RWPE2 (cell line): Measurements from ENCODE around the gene MAP7D1.

Experiments used
- ATAC-seq: fragments of 200-7000 bp; cut with Tn5 transposase; 3 replicates; pipeline ENCODE4 v1.9.1; 2021; ENCODE audit warnings: low read depth
- DNase-seq: peaks from one replicate; pipeline ENCODE4 v3.0.0-alpha.2; 2020; ENCODE audit warnings: low spot score
- H3K27ac ChIP-seq: fragments of 450-650 bp; 2 replicates; pipeline ENCODE4 v1.5.1; 2017; ENCODE audit warnings: mild to moderate bottlenecking; ENCODE audit not compliant: poor library complexity, severe bottlenecking
- H3K27me3 ChIP-seq: fragments of 250-450 bp; sonication (Bioruptor Pico); 2 replicates; pipeline ENCODE4 v1.5.1; 2021; ENCODE audit warnings: mild to moderate bottlenecking, moderate library complexity; ENCODE audit not compliant: insufficient read depth, poor library complexity, severe bottlenecking
- H3K36me3 ChIP-seq: fragments of 250-450 bp; sonication (Bioruptor Pico); 2 replicates; pipeline ENCODE4 v1.5.1; 2020; ENCODE audit warnings: low read depth, mild to moderate bottlenecking, moderate library complexity
- H3K4me1 ChIP-seq: fragments of 250-450 bp; sonication (Bioruptor Pico); 2 replicates; pipeline ENCODE4 v1.5.1; 2021; ENCODE audit warnings: mild to moderate bottlenecking, moderate library complexity; ENCODE audit not compliant: insufficient read depth, poor library complexity, severe bottlenecking
- H3K4me3 ChIP-seq: fragments of 250-450 bp; sonication (Bioruptor Pico); 2 replicates; pipeline ENCODE4 v1.5.1; 2021; ENCODE audit warnings: mild to moderate bottlenecking, moderate library complexity; ENCODE audit not compliant: severe bottlenecking
- H3K9me3 ChIP-seq: fragments of 250-450 bp; sonication (Bioruptor Pico); 2 replicates; pipeline ENCODE4 v1.5.1; 2021; ENCODE audit warnings: mild to moderate bottlenecking, moderate library complexity; ENCODE audit not compliant: severe bottlenecking
- CTCF ChIP-seq: fragments of 450-650 bp; IDR thresholded peaks from one replicate; pipeline ENCODE4 v1.5.1; 2017; ENCODE audit warnings: mild to moderate bottlenecking, moderate library complexity; ENCODE audit not compliant: poor library complexity, severe bottlenecking

The MAP7D1 gene

GRCh38 chr1:36109041-36109679 is 46.8 kb upstream of the MAP7D1 start:
- Histone ChIP-seq H3K4me1 (peaks cover 10% of the 10 kb centered on the region), H3K27me3 (no peaks in the 10 kb centered on the region), H3K36me3 (no peaks in the 10 kb centered on the region), H3K4me3 (no peak overlapping the region), H3K27ac (peak overlapping the region; percentile 48), H3K9me3 (no peaks in the 10 kb centered on the region)
- no peak for DNase-seq
- peak; percentile 98 for ATAC-seq
- TF ChIP-seq CTCF: no peak

DNA sequence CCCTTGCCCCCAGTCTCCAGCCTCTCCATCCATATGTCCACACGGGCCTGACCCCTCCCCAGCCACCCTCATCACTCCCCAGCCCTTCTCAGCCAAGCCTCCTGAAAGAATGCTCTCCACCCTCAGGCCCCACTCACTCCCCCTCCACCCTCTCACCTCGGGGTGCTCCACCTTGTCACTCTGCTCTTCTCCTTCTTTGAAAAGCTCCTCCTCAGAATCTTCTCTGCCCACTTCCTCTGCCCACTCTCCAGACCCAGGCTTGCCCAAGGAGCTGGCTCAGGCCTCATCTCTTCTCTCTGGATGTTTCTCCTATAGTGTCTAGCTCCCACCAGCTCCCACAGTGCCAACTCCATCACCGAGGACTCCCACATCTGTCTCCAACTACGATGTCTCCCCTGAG is 44.8 kb upstream of the MAP7D1 start:
- H3K4me3 ChIP-seq: no peak overlapping the region
- no peak for ATAC-seq
- H3K36me3 ChIP-seq: no peaks in the 10 kb centered on the region
- no peak overlapping the region for H3K27ac ChIP-seq
- no peaks in the 10 kb centered on the region for H3K9me3 ChIP-seq
- DNase-seq: no peak
- TF ChIP-seq CTCF: no peak
- peaks cover 10% of the 10 kb centered on the region for H3K4me1 ChIP-seq
- H3K27me3 ChIP-seq: no peaks in the 10 kb centered on the region

- DNase-seq (no peak), ATAC-seq (no peak)
- Histone ChIP-seq H3K9me3 (no peaks in the 10 kb centered on the region), H3K27me3 (no peaks in the 10 kb centered on the region), H3K4me3 (no peak overlapping the region), H3K4me1 (peaks cover 10% of the 10 kb centered on the region), H3K27ac (no peak overlapping the region), H3K36me3 (no peaks in the 10 kb centered on the region)
- TF ChIP-seq CTCF: no peak
Measured at GRCh38 chr1:36112823-36113222, 43.1 kb upstream of the MAP7D1 start.

DNA sequence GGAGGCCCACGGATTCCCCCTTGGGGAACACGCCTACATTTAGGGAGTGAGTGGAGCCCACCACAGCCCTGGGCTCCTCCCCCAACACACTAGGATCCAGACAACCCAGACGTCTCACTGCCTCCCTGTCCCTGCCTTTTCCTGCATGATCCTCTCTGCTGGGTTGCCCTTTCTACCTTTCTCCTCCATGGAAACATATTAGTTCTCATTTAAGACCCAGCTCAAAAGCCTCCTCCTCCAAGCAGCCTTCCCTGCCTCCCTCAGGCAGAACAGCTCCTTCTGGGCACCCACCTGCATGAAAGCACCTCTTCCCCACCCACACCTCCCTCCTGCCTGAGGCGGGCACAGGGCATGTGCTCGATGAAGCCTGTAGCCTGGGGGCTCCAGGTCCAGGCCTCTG is 41.6 kb upstream of the MAP7D1 start:
- Histone ChIP-seq H3K27ac (no peak overlapping the region), H3K27me3 (no peaks in the 10 kb centered on the region), H3K9me3 (no peaks in the 10 kb centered on the region), H3K36me3 (no peaks in the 10 kb centered on the region), H3K4me3 (no peak overlapping the region), H3K4me1 (peaks cover 2% of the 10 kb centered on the region)
- TF ChIP-seq CTCF: no peak
- ATAC-seq: no peak
- no peak for DNase-seq

- ATAC-seq (no peak; the same call in 2 of the 3 replicates), DNase-seq (no peak)
- Histone ChIP-seq H3K9me3 (no peaks in the 10 kb centered on the region), H3K4me1 (no peaks in the 10 kb centered on the region), H3K27me3 (no peaks in the 10 kb centered on the region), H3K36me3 (no peaks in the 10 kb centered on the region), H3K4me3 (no peak overlapping the region), H3K27ac (no peak overlapping the region)
- no peak for TF ChIP-seq CTCF
Measured at GRCh38 chr1:36115200-36115669, 40.7 kb upstream of the MAP7D1 start.
